Endothelial cell of umbilical vein (primary cell): Measurements from ENCODE around the gene MAP3K12. TPM values are rescaled to one million over a fixed set of nuclear protein-coding genes. Genes with fewer than 3 reads are reported as not detected.

Source experiments
- BruUV-seq: library from RNA; stranded (reverse); fragments of 400-500 nt; replicated peaks from 2 replicates; lab custom pipeline; 2021; lab: Mats Ljungman, UMichigan
- CTCF ChIA-PET: fragments of 300-600, 350-600 bp; sonication (Branson Sonifier 250); formaldehyde crosslinking; loops from one replicate; lab custom pipeline; 2021; ENCODE audit warnings: antibody characterized with exemption, inconsistent platforms; lab: Charles Lee
- POLR2A ChIA-PET: fragments of 300-600, 350-600 bp; sonication (Branson Sonifier 250); formaldehyde crosslinking; loops from one replicate; lab custom pipeline; 2021; ENCODE audit warnings: antibody characterized with exemption, inconsistent platforms; lab: Charles Lee
- DNase-seq: peaks from one replicate; pipeline ENCODE4 v3.0.0-alpha.2; 2011; ENCODE audit warnings: low read depth, low spot score
- FAIRE-seq: peaks from 2 replicates; lab custom pipeline; 2011; peaks lifted over from hg19 to GRCh38; lab: Jason Lieb, UNC
- H2AFZ ChIP-seq: 2 replicates; pipeline ENCODE4 v1.6.0; 2012; ENCODE audit warnings: low read depth, low read length, control low read depth, inconsistent platforms
- H3K27ac ChIP-seq: 2 replicates; pipeline ENCODE4 v1.5.1; 2011; ENCODE audit warnings: low read depth, mild to moderate bottlenecking, control low read depth, low read length, moderate library complexity; ENCODE audit not compliant: insufficient read depth
- H3K27me3 ChIP-seq, 2 experiments: 2 replicates each; pipeline versions ENCODE4 v1.6.0 to v1.6.1; 2011; ENCODE audit warnings: low read length in 2 of 2, mixed read lengths in 1 of 2; ENCODE audit not compliant: control insufficient read depth in 2 of 2, insufficient read depth in 2 of 2
- H3K36me3 ChIP-seq, 2 experiments: 2 replicates in 1 of 2; 3 replicates in 1 of 2; pipeline ENCODE4 v1.5.1; 2011; ENCODE audit warnings: low read length in 2 of 2, mild to moderate bottlenecking in 1 of 2, moderate library complexity in 1 of 2; ENCODE audit not compliant: control insufficient read depth in 2 of 2, insufficient read depth in 2 of 2; ENCODE audit errors: extremely low read depth in 1 of 2
- H3K4me1 ChIP-seq: 3 replicates; pipeline ENCODE4 v1.5.1; 2011; ENCODE audit warnings: mild to moderate bottlenecking, low read length; ENCODE audit not compliant: control insufficient read depth, insufficient read depth; ENCODE audit errors: extremely low read depth
- H3K4me2 ChIP-seq: 2 replicates; pipeline ENCODE4 v1.6.1; 2011; ENCODE audit warnings: low read length, control low read depth, mixed read lengths; ENCODE audit not compliant: insufficient read depth
- H3K4me3 ChIP-seq, 3 experiments: fragments of 200-600 bp in 1 of 3; sonication (generic), shearing (Covaris generic) in 1 of 3; replicated peaks in 1 of 3; 2 replicates each; pipeline ENCODE4 v1.5.1; 2011 to 2016; ENCODE audit warnings: control low read depth in 3 of 3, low read length in 3 of 3, mild to moderate bottlenecking in 2 of 3, inconsistent platforms in 1 of 3, low read depth in 1 of 3, moderate library complexity in 1 of 3; ENCODE audit not compliant: insufficient read depth in 1 of 3
- H3K79me2 ChIP-seq: 2 replicates; pipeline ENCODE4 v1.6.0; 2012; ENCODE audit warnings: low read length, inconsistent platforms; ENCODE audit not compliant: control insufficient read depth, insufficient read depth
- H3K9ac ChIP-seq: replicated peaks from 2 replicates; pipeline ENCODE3; 2011; ENCODE audit warnings: low read length, control low read depth; ENCODE audit not compliant: insufficient read depth; ENCODE audit errors: extremely low read depth
- H3K9me1 ChIP-seq: replicated peaks from 3 replicates; pipeline ENCODE4 v1.6.0; 2011; ENCODE audit warnings: mild to moderate bottlenecking, low read length; ENCODE audit not compliant: control insufficient read depth, insufficient read depth; ENCODE audit errors: extremely low read depth
- H3K9me3 ChIP-seq: replicated peaks from 2 replicates; pipeline ENCODE4 v1.5.1; 2012; ENCODE audit warnings: low read length, inconsistent platforms; ENCODE audit not compliant: control insufficient read depth, insufficient read depth
- H4K20me1 ChIP-seq: replicated peaks from 2 replicates; pipeline ENCODE3; 2011; ENCODE audit warnings: mild to moderate bottlenecking, low read length; ENCODE audit not compliant: control insufficient read depth, insufficient read depth; ENCODE audit errors: extremely low read depth
- EZH2 ChIP-seq: IDR thresholded peaks from 2 replicates; pipeline ENCODE4 v1.6.1; 2012; ENCODE audit warnings: borderline replicate concordance, low read depth, mild to moderate bottlenecking, moderate library complexity, low read length, inconsistent platforms; ENCODE audit not compliant: severe bottlenecking
- FOS ChIP-seq: IDR thresholded peaks from 2 replicates; pipeline ENCODE4 v1.6.1; 2011; ENCODE audit warnings: mild to moderate bottlenecking, low read length, moderate library complexity, borderline replicate concordance; ENCODE audit not compliant: insufficient read depth
- GATA2 ChIP-seq: IDR thresholded peaks from 2 replicates; pipeline ENCODE4 v1.7.0; 2011; ENCODE audit warnings: low read depth, mild to moderate bottlenecking, moderate library complexity, mixed read lengths, low read length; ENCODE audit not compliant: insufficient read length, insufficient read depth
- JUN ChIP-seq: IDR thresholded peaks from 2 replicates; pipeline ENCODE4 v1.6.1; 2011; ENCODE audit warnings: borderline replicate concordance, low read depth; ENCODE audit not compliant: insufficient read length, insufficient read depth
- MAX ChIP-seq: IDR thresholded peaks from 2 replicates; pipeline ENCODE4 v1.6.1; 2011; ENCODE audit not compliant: insufficient read depth, insufficient read length
- MYC ChIP-seq: IDR thresholded peaks from one replicate; pipeline ENCODE4 v1.6.1; 2011; ENCODE audit warnings: mild to moderate bottlenecking, low read depth, low read length
- POLR2A ChIP-seq: IDR thresholded peaks from 2 replicates; pipeline ENCODE4 v1.6.1; 2012; ENCODE audit warnings: low read depth, mild to moderate bottlenecking, control low read depth, low read length
- POLR2AphosphoS5 ChIP-seq: IDR thresholded peaks from 2 replicates; pipeline ENCODE4 v1.6.1; 2012; ENCODE audit warnings: low read depth, mild to moderate bottlenecking, control low read depth, low read length, moderate library complexity; ENCODE audit not compliant: insufficient read depth
- dilution Hi-C: fragments of 300-500 bp; cut with MboI; formaldehyde crosslinking; loops from one replicate; pipeline ENCODE4 v1.15.0; 2019; ENCODE audit warnings: low sequenced_read_pairs; ENCODE audit not compliant: extremely low pct_ligation_motif_present
- intact Hi-C: fragments of 100-400 bp; cut with micrococcal nuclease; formaldehyde crosslinking; loops from one replicate; pipeline ENCODE4 v1.10.0; 2022
- polyA plus RNA-seq, 4 experiments: library from polyadenylated mRNA; depleted of rRNA in 3 of 4; stranded (reverse) in 3 of 4; unstranded in 1 of 4; fragments of >200 nt; gene quantifications; 2 replicates each; pipeline versions ENCODE4 v1.2.1 to v1.2.3, GENCODE V29; 2011 to 2012; ENCODE audit warnings: missing spikeins in 1 of 4
- total RNA-seq: library from RNA; stranded (reverse); gene quantifications from 2 replicates; pipeline ENCODE4 v1.2.3, GENCODE V29; 2021
- TF ChIP-seq, protein P1 (sequence below), 2 donors: IDR thresholded peaks; 1 replicate in 1 of 2; 2 replicates in 1 of 2; pipeline ENCODE4 v1.5.1; 2011; ENCODE audit warnings: low read length in 2 of 2, mild to moderate bottlenecking in 2 of 2, moderate library complexity in 2 of 2, control low read depth in 1 of 2, inconsistent platforms in 1 of 2, low read depth in 1 of 2; ENCODE audit not compliant: insufficient read depth in 1 of 2; ENCODE audit errors: extremely low read depth in 1 of 2

Gene MAP3K12
- total and polyA plus RNA-seq, 2 donors (not counting 3 experiments of a cell fraction or from before 2014, with no cell fraction given): 29.3 to 66.2 TPM

DNA sequence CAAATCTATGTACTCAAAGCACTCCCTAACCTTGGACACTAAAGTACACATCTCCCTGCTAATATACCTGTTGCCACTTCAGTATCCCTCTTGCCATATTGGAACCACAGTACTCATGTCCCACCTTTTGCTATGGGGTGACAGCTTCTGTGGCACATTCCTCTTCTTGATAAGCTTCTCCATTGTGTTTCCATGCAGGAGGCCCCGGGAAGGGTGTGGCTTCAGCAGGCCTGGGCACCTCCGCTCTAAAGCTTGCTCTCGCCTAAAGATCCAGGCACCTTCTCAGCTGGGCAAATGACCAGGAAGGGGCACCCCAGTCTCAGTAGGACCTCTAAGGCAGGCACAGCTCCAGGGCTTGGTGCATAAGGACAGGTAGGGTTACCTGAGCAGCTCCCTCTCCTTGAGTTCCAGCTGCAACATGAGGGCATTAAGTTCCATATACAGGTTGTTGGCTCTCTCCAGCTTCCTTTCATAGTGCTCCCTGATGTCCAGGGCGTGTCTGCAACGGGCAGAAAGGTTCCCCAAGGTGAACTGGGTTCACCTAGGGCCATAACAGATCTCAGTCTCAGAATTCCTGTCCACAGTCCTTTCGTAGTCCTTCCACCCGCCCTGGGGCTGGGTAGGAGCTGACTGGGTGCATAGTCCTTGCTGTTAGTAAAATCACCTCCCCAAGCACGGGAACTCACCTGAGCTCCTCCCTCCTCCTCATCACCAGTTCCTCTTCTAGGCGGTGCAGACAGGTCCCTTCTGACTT is 15.9 kb downstream of the MAP3K12 start:
- Histone ChIP-seq H3K4me1 (no peaks in the 10 kb centered on the region), H4K20me1 (no peaks in the 10 kb centered on the region), H3K9ac (no peak overlapping the region), H3K27me3 (no peaks in the 10 kb centered on the region), H3K9me3 (no peaks in the 10 kb centered on the region), H3K4me3 (no peak overlapping the region), H3K79me2 (no peaks in the 10 kb centered on the region), H2AFZ (no peak overlapping the region), H3K27ac (no peak overlapping the region), H3K36me3 (peaks cover 24 to 64% of the 10 kb centered on the region in 2 experiments), H3K4me2 (no peak overlapping the region), H3K9me1 (no peaks in the 10 kb centered on the region)
- POLR2A ChIA-PET: no interaction called here
- intact Hi-C loops: loop anchor here (2.0 kb wide), 1 partner anchor 25 kb away; no protein-coding TSS in a partner anchor
- no peak for FAIRE-seq
- dilution Hi-C loops: no loop called here
- no TSS peak for BruUV-seq
- CTCF ChIA-PET: interaction anchor here (0.8 to 3.6 kb wide), 2 partner anchors 9 to 25 kb away, joined by 3 to 32 read pairs; no protein-coding TSS in a partner anchor
- DNase-seq: no peak
- TF ChIP-seq POLR2A: peak; percentile 80
- TF ChIP-seq POLR2AphosphoS5: peak; percentile 19
- no peak for TF ChIP-seq EZH2
- no peak for TF ChIP-seq JUN

DNA sequence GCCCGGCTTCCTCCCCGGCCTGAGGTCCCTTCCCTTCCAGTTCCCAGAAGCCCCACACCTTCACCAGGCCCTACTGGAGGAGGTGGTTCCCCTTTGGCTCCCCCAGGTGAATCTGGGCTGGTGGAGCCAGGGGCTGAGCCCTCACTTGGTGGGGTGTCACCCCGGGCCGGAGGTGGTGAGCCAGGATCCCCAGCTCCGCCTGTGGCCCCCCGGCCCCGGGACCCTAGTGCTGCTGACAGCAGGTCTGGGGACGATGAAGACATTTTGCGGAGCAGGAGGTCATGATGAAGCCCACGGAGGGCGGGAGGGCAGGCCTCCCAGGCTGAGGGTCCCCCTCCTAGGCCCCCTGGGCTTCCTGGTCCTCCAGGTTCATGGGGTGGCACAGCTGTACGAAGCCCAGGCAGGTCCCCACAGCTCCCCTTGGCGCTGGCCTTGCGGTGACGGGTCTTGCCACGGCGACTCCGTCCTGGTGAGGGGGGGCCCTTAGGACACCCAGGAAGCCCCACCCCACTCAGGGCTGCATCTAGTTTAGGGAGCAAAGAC is 16.6 kb downstream of the MAP3K12 start:
- Histone ChIP-seq H3K36me3 (peaks cover 28 to 63% of the 10 kb centered on the region in 2 experiments), H3K9me1 (no peaks in the 10 kb centered on the region), H3K4me3 (no peak overlapping the region), H3K27me3 (no peaks in the 10 kb centered on the region), H3K9ac (no peak overlapping the region), H3K4me2 (no peak overlapping the region), H2AFZ (no peak overlapping the region), H3K4me1 (no peaks in the 10 kb centered on the region), H4K20me1 (no peaks in the 10 kb centered on the region), H3K9me3 (no peaks in the 10 kb centered on the region), H3K79me2 (peaks cover 2% of the 10 kb centered on the region), H3K27ac (no peak overlapping the region)
- POLR2A ChIA-PET: interaction anchor here (1.9 kb wide), 1 partner anchor 18 kb away, joined by 8 read pairs; the partner anchor contains the start of gene TARBP2
- dilution Hi-C loops: no loop called here
- BruUV-seq: no TSS peak
- TF ChIP-seq POLR2A: no peak
- TF ChIP-seq MYC: no peak
- TF ChIP-seq POLR2AphosphoS5: no peak
- no peak for TF ChIP-seq EZH2
- no peak for TF ChIP-seq MAX
- TF ChIP-seq GATA2: no peak
- TF ChIP-seq JUN: no peak
- no peak for TF ChIP-seq FOS
- TF ChIP-seq, protein P1, sequence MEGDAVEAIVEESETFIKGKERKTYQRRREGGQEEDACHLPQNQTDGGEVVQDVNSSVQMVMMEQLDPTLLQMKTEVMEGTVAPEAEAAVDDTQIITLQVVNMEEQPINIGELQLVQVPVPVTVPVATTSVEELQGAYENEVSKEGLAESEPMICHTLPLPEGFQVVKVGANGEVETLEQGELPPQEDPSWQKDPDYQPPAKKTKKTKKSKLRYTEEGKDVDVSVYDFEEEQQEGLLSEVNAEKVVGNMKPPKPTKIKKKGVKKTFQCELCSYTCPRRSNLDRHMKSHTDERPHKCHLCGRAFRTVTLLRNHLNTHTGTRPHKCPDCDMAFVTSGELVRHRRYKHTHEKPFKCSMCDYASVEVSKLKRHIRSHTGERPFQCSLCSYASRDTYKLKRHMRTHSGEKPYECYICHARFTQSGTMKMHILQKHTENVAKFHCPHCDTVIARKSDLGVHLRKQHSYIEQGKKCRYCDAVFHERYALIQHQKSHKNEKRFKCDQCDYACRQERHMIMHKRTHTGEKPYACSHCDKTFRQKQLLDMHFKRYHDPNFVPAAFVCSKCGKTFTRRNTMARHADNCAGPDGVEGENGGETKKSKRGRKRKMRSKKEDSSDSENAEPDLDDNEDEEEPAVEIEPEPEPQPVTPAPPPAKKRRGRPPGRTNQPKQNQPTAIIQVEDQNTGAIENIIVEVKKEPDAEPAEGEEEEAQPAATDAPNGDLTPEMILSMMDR (IDR thresholded peaks at IDR 0.05; ENCODE audit: extremely low read depth in 1 of 2, insufficient read depth in 1 of 2, low read depth in 1 of 2, low read length in 2 of 2): no peak
- FAIRE-seq (no peak), DNase-seq (no peak)
- CTCF ChIA-PET: interaction anchor here (0.9 to 3.6 kb wide), 7 partner anchors 10 to 156 kb away, joined by 3 to 32 read pairs (median 6); no protein-coding TSS in a partner anchor
- intact Hi-C loops: loop anchor here (2.0 kb wide), 1 partner anchor 26 kb away; no protein-coding TSS in a partner anchor
